GM21367 (cell line): ENCODE results near the gene PIGP.
A peak's percentile ranks its signal among the peaks of the same experiment; 100 is the strongest.
"Not testable (repeated sequence)": the region's sequence is repeated elsewhere in the genome, so short reads cannot be mapped to it uniquely, and the experiment has no call there.

Experiments
- ATAC-seq: cut with Tn5 transposase; IDR thresholded peaks from one replicate; pipeline ENCODE4 v1.9.1; 2021; ENCODE audit not compliant: unreplicated experiment

PIGP gene

GRCh38 chr21:37076087-37076850, 3.4 kb upstream of the PIGP start:
- ATAC-seq = no peak

GRCh38 chr21:37075214-37075770, 2.4 kb upstream of the PIGP start:
- ATAC-seq = no peak

GRCh38 chr21:37074546-37074945, 1.7 kb upstream of the PIGP start:
- no peak for ATAC-seq

DNA sequence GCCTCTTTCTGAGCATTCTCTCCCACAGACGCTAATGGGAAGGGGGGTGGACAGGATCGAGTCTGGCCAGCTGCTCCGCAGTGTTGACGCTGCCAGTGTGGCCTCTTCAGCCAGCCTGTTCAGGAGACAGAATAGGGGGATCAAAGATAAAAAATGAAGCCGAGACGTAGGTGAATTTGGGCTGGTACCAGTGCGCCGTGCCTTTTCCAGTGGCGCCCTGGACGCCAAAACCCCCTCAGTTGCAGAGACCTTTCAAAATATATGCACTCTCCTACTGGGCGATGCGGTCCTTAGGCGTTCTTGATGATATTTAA, 1.3 kb upstream of the PIGP start:
- peak; percentile 4 for ATAC-seq

DNA sequence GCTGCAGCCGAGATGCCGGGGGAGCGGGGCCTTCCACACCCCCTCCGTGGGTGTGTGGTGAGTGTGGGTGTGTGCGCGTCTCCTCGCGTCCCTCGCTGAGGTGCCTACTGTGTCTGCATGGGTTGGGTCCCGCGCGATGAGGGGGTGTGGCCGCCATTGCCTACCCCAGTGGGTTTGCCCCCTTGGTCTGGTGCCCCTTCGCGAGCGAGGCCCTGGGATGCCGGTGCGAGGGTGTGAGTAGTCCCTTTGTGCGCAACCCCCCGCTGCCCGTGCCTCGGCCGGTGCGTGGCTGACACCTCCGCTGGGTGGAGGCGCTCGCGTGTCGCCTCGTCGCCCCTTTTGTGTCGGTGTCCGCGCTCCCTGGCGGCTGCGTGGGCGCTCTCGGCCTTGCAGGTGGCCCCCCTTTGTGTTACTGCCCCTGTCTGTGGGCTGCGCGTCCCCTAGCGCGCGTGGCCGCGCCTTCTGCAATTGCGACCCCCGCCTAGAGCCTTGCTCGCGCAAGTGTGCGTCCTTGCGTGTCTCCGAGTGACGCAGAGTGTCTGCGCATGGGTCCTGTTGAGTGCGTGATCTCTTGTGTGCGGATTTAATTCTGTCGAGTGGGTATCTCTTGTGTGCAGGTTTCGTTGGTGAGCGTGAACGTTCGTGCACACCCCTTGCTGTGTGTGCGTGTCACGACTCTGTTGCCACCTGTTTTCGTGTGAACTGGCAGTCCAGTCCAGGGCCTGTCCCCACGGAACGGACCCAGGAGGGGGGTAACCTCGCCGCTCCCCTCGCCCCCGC, 736 bp upstream of the PIGP start:
- ATAC-seq = peak; percentile 28

DNA sequence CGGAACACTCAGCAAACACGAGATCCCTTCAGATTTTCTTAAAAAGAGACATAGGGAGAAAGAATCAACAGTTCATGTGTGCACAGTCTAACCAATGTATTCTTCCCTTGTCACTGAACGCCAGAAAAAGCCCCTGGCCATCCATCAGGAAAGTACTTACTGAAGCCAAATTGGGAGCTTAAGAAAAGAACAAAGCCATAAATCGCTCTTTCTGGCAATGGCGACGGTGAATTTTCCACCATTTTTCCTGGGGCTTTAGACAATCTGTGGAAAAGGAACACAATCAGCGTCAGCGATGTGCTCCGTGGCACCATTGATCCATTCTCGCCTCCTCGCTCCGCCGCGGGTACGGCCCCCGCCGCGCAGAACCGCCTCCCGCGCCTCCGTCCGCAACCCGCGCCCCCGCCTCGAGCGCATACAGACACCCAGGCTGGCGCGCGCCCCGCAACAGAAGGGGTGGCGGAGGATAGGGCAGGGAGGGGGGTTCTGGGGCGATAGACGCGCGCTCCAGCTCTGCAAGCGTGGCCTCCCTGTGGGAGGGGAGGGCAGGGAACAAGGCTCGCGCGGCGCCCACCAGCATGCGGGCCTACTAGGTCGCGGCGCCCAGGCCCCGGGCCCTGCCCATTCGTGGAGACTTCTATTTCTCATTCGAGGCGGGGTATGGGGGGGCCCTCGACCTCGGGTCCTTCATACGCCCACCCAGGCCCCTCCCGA, 440 bp downstream of the PIGP start:
- peak; percentile 30 for ATAC-seq

- no peak for ATAC-seq
Measured at GRCh38 chr21:37071561-37072273, 1.2 kb downstream of the PIGP start.

- no peak for ATAC-seq
Measured at GRCh38 chr21:37065561-37066177, 7.2 kb downstream of the PIGP start.

GRCh38 chr21:37064841-37065240, 8.0 kb downstream of the PIGP start:
- ATAC-seq = no peak

DNA sequence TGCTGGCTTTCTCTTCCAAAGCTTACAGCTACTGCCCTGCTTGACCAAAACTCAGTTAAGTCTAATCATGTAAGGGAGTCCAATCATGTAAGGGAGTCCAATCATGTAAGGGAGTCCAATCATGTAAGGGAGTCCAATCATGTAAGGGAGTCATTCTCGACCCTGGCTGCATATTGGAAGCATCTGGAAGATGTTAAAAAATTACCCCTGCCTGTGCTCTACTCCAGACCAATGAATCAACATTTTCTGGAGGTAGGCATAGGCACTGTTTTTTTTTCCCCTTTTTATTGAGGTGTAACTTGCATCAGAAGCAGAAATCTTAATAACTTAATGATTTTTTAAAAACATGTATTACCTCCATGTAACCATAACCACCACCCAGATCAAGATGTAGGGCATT, 9.4 kb downstream of the PIGP start:
- no peak for ATAC-seq

- no peak for ATAC-seq
Measured at GRCh38 chr21:37062593-37062935, 10.3 kb downstream of the PIGP start.

GRCh38 chr21:37061926-37062592, 10.8 kb downstream of the PIGP start:
- no peak for ATAC-seq

DNA sequence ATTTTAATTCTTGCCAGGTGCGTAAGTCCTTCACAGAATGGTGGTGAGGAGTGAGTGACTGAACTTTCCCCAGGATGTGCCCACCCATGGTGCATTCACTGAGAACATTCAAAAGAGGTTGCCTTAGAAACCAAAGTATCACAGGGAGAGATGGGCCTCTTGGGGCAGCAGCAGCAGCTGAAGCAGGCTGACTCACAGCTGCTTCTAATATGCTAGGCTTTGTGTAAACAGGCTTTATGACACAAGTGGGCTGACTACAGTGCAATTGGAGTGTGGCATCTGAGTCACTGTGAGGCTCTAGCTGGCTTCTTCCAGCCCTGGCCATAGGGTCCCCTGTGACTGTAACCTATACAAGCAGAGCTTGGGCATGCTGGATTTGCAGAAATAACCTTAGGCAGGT, 12.6 kb downstream of the PIGP start:
- no peak for ATAC-seq

DNA sequence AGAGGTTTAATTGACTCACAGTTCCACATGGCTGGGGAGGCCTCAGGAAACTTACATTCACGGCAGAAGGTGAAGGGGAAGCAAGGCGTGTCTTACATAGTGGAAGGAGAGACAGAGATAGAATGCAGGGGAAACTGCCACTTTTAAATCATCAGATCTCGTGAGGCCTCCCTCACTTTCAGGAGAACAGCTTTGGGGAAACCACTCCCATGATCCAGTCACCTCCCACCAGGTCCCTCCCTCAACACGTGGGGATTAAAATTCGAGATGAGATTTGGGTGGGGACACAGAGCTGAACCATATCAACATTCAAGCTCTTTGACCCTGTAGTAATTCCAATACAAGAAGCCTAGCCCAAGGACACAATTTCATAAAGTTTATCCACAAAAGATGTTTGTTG, 13.7 kb downstream of the PIGP start:
- no peak for ATAC-seq

DNA sequence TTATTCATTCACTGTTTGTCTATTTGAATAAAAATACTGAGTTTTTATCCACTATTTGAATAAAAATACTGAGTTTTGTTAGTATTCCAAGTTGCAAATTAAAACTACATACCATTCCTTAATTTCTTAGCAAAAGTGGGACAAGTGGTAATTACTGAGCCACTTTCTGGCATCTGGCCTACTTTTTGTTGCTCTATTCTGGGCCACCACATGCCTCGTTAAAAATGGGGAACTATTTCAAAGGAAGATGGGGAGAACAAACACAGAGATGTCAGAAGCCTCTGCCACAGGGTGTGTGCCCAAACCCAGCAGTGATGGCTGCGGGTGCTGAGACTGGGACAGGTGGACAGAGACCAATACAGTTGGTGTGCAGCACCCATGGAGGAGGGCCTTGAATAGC, 14.6 kb downstream of the PIGP start:
- no peak for ATAC-seq

GRCh38 chr21:37057614-37058013, 15.3 kb downstream of the PIGP start:
- ATAC-seq = no peak

- ATAC-seq = no peak
Measured at GRCh38 chr21:37055271-37055855, 17.5 kb downstream of the PIGP start.

DNA sequence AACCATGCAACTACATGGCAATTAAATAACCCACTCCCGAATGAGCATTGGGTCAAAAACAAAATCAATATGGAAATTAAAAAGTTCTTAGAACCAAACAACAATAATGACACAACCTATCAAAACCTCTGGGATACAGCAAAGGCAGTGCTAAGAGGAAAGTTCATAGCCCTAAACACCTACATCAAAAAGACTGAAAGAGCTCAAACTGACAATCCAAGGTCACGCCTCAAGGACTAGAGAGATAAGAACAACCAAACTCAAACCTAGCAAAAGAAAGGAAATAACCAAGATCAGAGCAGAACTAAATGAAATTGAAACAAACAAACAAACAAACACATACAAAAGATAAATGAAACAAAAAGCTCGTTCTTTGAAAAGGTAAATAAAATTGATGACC, 23.1 kb downstream of the PIGP start:
- ATAC-seq = not testable (repeated sequence)

DNA sequence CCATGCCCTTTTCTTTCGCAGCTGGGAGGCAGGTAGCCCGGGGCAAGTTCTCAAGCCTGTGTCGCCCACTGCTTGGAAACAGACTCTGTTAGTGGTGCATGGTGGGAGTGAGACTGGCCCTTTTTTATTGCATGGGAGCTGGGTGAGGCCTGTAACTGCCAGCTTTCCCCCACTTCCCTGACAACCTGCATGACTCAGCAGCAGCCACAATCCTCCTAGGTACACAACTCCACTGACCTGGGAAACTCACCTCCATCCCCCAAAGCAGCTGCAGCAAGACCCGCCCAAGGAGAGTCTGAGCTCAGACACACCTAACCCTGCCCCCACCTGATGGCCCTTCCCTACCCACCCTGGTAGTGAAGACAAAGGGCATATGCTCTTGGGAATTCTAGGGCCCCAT, 25.8 kb downstream of the PIGP start:
- no peak for ATAC-seq

DNA sequence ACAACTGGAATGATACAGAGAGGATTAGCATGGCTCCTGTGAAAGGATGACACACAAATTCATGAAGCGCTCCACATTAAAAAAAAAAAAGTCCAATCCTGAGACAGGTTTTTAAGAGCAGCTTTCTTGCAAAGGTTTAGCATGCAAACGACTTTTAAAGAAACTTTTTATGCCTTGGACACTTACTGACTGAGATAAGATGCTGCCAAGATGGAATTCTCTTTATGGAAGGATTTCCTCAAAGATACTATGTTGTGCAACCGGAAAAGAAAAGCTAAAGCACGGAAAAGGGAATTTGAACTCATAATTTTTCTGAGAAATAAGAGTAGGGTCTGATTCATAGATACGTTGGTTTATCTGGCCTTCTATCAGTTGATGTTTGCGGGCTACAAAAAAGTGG, 27.3 kb downstream of the PIGP start:
- ATAC-seq = no peak
